Measurements from ENCODE around the gene JPT2.
"Not testable (repeated sequence)": the region's sequence is repeated elsewhere in the genome, so short reads cannot be mapped to it uniquely, and the experiment has no call there.

Gene JPT2

GRCh38 chr16:1729026-1729425 lies 50.9 kb downstream of the JPT2 start:
- H3K4me3 ChIP-seq (ENCODE audit: insufficient read depth, low read depth, low read length, poor library complexity, severe bottlenecking), result no peak overlapping the region
- no peak for DNase-seq
- no peak overlapping the region for H3K27ac ChIP-seq (ENCODE audit: insufficient read depth, low read length, poor library complexity, severe bottlenecking)
- no peaks in the 10 kb centered on the region for H3K4me1 ChIP-seq (ENCODE audit: control insufficient read depth, insufficient read depth, low read length, poor library complexity, severe bottlenecking)
- no peaks in the 10 kb centered on the region for H3K9me3 ChIP-seq (ENCODE audit: control insufficient read depth, low read length)
- H3K36me3 ChIP-seq (ENCODE audit: control insufficient read depth, insufficient read depth, low read length), result peaks cover 62% of the 10 kb centered on the region
- no peaks in the 10 kb centered on the region for H3K27me3 ChIP-seq (replicated peaks; ENCODE audit: control insufficient read depth, insufficient read depth, low read length, poor library complexity, severe bottlenecking)

GRCh38 chr16:1729445-1729844 lies 51.4 kb downstream of the JPT2 start:
- H3K36me3 ChIP-seq (ENCODE audit: control insufficient read depth, insufficient read depth, low read length), result peaks cover 64% of the 10 kb centered on the region
- no peak overlapping the region for H3K27ac ChIP-seq (ENCODE audit: insufficient read depth, low read length, poor library complexity, severe bottlenecking)

GRCh38 chr16:1731073-1731472 lies 53.0 kb downstream of the JPT2 start:
- no peaks in the 10 kb centered on the region for H3K27me3 ChIP-seq (replicated peaks; ENCODE audit: control insufficient read depth, insufficient read depth, low read length, poor library complexity, severe bottlenecking)
- H3K4me1 ChIP-seq (ENCODE audit: control insufficient read depth, insufficient read depth, low read length, poor library complexity, severe bottlenecking), result no peaks in the 10 kb centered on the region
- H3K36me3 ChIP-seq (ENCODE audit: control insufficient read depth, insufficient read depth, low read length), result peaks cover 68% of the 10 kb centered on the region
- no peaks in the 10 kb centered on the region for H3K9me3 ChIP-seq (ENCODE audit: control insufficient read depth, low read length)
- H3K27ac ChIP-seq (ENCODE audit: insufficient read depth, low read length, poor library complexity, severe bottlenecking), result no peak overlapping the region
- H3K4me3 ChIP-seq (ENCODE audit: insufficient read depth, low read depth, low read length, poor library complexity, severe bottlenecking), result no peak overlapping the region
- DNase-seq, result no peak

More at GRCh38 chr16:1729445-1729844, 51.4 kb downstream of the JPT2 start:
- no peak for DNase-seq
- no peaks in the 10 kb centered on the region for H3K27me3 ChIP-seq (replicated peaks; ENCODE audit: control insufficient read depth, insufficient read depth, low read length, poor library complexity, severe bottlenecking)
- H3K9me3 ChIP-seq (ENCODE audit: control insufficient read depth, low read length), result no peaks in the 10 kb centered on the region
- no peak overlapping the region for H3K4me3 ChIP-seq (ENCODE audit: insufficient read depth, low read depth, low read length, poor library complexity, severe bottlenecking)
- no peaks in the 10 kb centered on the region for H3K4me1 ChIP-seq (ENCODE audit: control insufficient read depth, insufficient read depth, low read length, poor library complexity, severe bottlenecking)

GRCh38 chr16:1731603-1732002 lies 53.5 kb downstream of the JPT2 start:
- no peak overlapping the region for H3K27ac ChIP-seq (ENCODE audit: insufficient read depth, low read length, poor library complexity, severe bottlenecking)
- no peak overlapping the region for H3K4me3 ChIP-seq (ENCODE audit: insufficient read depth, low read depth, low read length, poor library complexity, severe bottlenecking)
- H3K27me3 ChIP-seq (replicated peaks; ENCODE audit: control insufficient read depth, insufficient read depth, low read length, poor library complexity, severe bottlenecking), result no peaks in the 10 kb centered on the region
- DNase-seq, result no peak
- H3K9me3 ChIP-seq (ENCODE audit: control insufficient read depth, low read length), result no peaks in the 10 kb centered on the region
- H3K36me3 ChIP-seq (ENCODE audit: control insufficient read depth, insufficient read depth, low read length), result peaks cover 63% of the 10 kb centered on the region
- no peaks in the 10 kb centered on the region for H3K4me1 ChIP-seq (ENCODE audit: control insufficient read depth, insufficient read depth, low read length, poor library complexity, severe bottlenecking)

GRCh38 chr16:1732071-1732470 lies 54.0 kb downstream of the JPT2 start:
- H3K4me1 ChIP-seq (ENCODE audit: control insufficient read depth, insufficient read depth, low read length, poor library complexity, severe bottlenecking), result no peaks in the 10 kb centered on the region
- H3K27me3 ChIP-seq (replicated peaks; ENCODE audit: control insufficient read depth, insufficient read depth, low read length, poor library complexity, severe bottlenecking), result no peaks in the 10 kb centered on the region
- no peaks in the 10 kb centered on the region for H3K9me3 ChIP-seq (ENCODE audit: control insufficient read depth, low read length)
- no peak for DNase-seq
- peaks cover 62% of the 10 kb centered on the region for H3K36me3 ChIP-seq (ENCODE audit: control insufficient read depth, insufficient read depth, low read length)
- H3K27ac ChIP-seq (ENCODE audit: insufficient read depth, low read length, poor library complexity, severe bottlenecking), result no peak overlapping the region
- no peak overlapping the region for H3K4me3 ChIP-seq (ENCODE audit: insufficient read depth, low read depth, low read length, poor library complexity, severe bottlenecking)

GRCh38 chr16:1732551-1732987 lies 54.5 kb downstream of the JPT2 start:
- H3K36me3 ChIP-seq (ENCODE audit: control insufficient read depth, insufficient read depth, low read length), result peaks cover 58% of the 10 kb centered on the region
- not testable (repeated sequence) for H3K4me1 ChIP-seq (ENCODE audit: control insufficient read depth, insufficient read depth, low read length, poor library complexity, severe bottlenecking); H3K27ac ChIP-seq (ENCODE audit: insufficient read depth, low read length, poor library complexity, severe bottlenecking); H3K4me3 ChIP-seq (ENCODE audit: insufficient read depth, low read depth, low read length, poor library complexity, severe bottlenecking); DNase-seq; H3K27me3 ChIP-seq (replicated peaks; ENCODE audit: control insufficient read depth, insufficient read depth, low read length, poor library complexity, severe bottlenecking); H3K9me3 ChIP-seq (ENCODE audit: control insufficient read depth, low read length)

GRCh38 chr16:1734123-1734522 lies 56.0 kb downstream of the JPT2 start:
- DNase-seq, result no peak
- Histone ChIP-seq H3K36me3 (ENCODE audit: control insufficient read depth, insufficient read depth, low read length) (peaks cover 44% of the 10 kb centered on the region), H3K9me3 (ENCODE audit: control insufficient read depth, low read length) (no peaks in the 10 kb centered on the region), H3K27ac (ENCODE audit: insufficient read depth, low read length, poor library complexity, severe bottlenecking) (no peak overlapping the region), H3K4me1 (ENCODE audit: control insufficient read depth, insufficient read depth, low read length, poor library complexity, severe bottlenecking) (no peaks in the 10 kb centered on the region), H3K4me3 (ENCODE audit: insufficient read depth, low read depth, low read length, poor library complexity, severe bottlenecking) (no peak overlapping the region), H3K27me3 (replicated peaks; ENCODE audit: control insufficient read depth, insufficient read depth, low read length, poor library complexity, severe bottlenecking) (no peaks in the 10 kb centered on the region)

GRCh38 chr16:1734816-1735215 lies 56.7 kb downstream of the JPT2 start:
- Histone ChIP-seq H3K27me3 (replicated peaks; ENCODE audit: control insufficient read depth, insufficient read depth, low read length, poor library complexity, severe bottlenecking) (no peaks in the 10 kb centered on the region), H3K9me3 (ENCODE audit: control insufficient read depth, low read length) (no peaks in the 10 kb centered on the region), H3K36me3 (ENCODE audit: control insufficient read depth, insufficient read depth, low read length) (peaks cover 38% of the 10 kb centered on the region), H3K27ac (ENCODE audit: insufficient read depth, low read length, poor library complexity, severe bottlenecking) (no peak overlapping the region), H3K4me3 (ENCODE audit: insufficient read depth, low read depth, low read length, poor library complexity, severe bottlenecking) (no peak overlapping the region), H3K4me1 (ENCODE audit: control insufficient read depth, insufficient read depth, low read length, poor library complexity, severe bottlenecking) (no peaks in the 10 kb centered on the region)
- DNase-seq, result no peak

- no peaks in the 10 kb centered on the region for H3K9me3 ChIP-seq (ENCODE audit: control insufficient read depth, low read length)
Observed at GRCh38 chr16:1740234-1740633, 62.2 kb downstream of the JPT2 start.

GRCh38 chr16:1740781-1741490 lies 62.9 kb downstream of the JPT2 start:
- Histone ChIP-seq H3K27ac (ENCODE audit: insufficient read depth, low read length, poor library complexity, severe bottlenecking) (no peak overlapping the region), H3K4me3 (ENCODE audit: insufficient read depth, low read depth, low read length, poor library complexity, severe bottlenecking) (no peak overlapping the region), H3K36me3 (ENCODE audit: control insufficient read depth, insufficient read depth, low read length) (peaks cover 20% of the 10 kb centered on the region), H3K9me3 (ENCODE audit: control insufficient read depth, low read length) (no peaks in the 10 kb centered on the region), H3K27me3 (replicated peaks; ENCODE audit: control insufficient read depth, insufficient read depth, low read length, poor library complexity, severe bottlenecking) (no peaks in the 10 kb centered on the region), H3K4me1 (ENCODE audit: control insufficient read depth, insufficient read depth, low read length, poor library complexity, severe bottlenecking) (no peaks in the 10 kb centered on the region)
- no peak for DNase-seq

More at GRCh38 chr16:1740234-1740633, 62.2 kb downstream of the JPT2 start:
- Histone ChIP-seq H3K36me3 (ENCODE audit: control insufficient read depth, insufficient read depth, low read length) (peaks cover 16% of the 10 kb centered on the region), H3K4me3 (ENCODE audit: insufficient read depth, low read depth, low read length, poor library complexity, severe bottlenecking) (no peak overlapping the region), H3K4me1 (ENCODE audit: control insufficient read depth, insufficient read depth, low read length, poor library complexity, severe bottlenecking) (no peaks in the 10 kb centered on the region), H3K27me3 (replicated peaks; ENCODE audit: control insufficient read depth, insufficient read depth, low read length, poor library complexity, severe bottlenecking) (no peaks in the 10 kb centered on the region), H3K27ac (ENCODE audit: insufficient read depth, low read length, poor library complexity, severe bottlenecking) (no peak overlapping the region)
- no peak for DNase-seq
